ENCODE results near the gene NTHL1.
A peak's percentile ranks its signal among the peaks of the same experiment; 100 is the strongest.

The NTHL1 gene

DNA sequence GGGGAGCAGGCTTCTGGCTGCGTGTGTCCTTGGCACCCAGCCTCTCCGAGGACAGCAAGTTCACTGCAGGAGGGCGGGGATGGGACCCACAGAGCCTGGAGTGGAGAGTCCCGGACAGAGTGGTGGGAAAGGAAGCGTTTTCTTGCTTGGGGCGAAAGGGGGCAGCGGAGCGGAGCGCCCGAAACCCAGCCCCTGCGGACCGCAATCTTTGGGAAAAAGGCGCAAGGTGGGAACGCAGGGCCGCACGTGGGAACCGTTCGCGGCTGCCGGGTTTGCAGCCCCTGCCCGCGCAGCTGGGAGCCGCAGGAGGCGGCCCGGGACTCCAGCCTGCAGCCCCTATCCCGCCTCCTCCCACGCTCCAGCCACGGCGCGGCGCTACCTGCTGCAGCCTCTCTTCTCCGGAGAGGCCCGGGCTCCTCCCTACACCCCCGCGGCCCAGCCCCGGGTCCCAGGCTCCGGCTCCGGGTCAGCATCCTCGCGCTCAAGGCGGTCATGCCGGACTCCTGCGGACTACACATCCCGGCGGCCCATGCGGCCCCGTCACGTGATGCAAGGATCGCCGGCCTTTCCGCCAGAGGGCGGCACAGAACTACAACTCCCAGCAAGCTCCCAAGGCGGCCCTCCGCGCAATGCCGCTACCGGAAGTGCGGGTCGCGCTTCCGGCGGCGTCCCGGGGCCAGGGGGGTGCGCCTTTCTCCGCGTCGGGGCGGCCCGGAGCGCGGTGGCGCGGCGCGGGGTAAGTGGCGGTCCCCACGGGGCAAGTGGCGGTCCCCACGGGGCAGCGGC, at the start of gene NTHL1, which contains the start of gene TSC2:
Gene NTHL1 (minus strand): TSS at position 505 of the 786 bp plus-strand sequence. CDS start 11 bp downstream, at position 494.
Gene TSC2 (plus strand): TSS at position 656 of the 786 bp plus-strand sequence. CDS start 631 bp downstream, outside the sequence.
- peak; percentile 99 for DNase-seq
- in situ Hi-C loops (cut with MboI; ENCODE audit: low pct_unique_long_range_greater_than_20kb, low sequenced_read_pairs), result no loop called here

DNA sequence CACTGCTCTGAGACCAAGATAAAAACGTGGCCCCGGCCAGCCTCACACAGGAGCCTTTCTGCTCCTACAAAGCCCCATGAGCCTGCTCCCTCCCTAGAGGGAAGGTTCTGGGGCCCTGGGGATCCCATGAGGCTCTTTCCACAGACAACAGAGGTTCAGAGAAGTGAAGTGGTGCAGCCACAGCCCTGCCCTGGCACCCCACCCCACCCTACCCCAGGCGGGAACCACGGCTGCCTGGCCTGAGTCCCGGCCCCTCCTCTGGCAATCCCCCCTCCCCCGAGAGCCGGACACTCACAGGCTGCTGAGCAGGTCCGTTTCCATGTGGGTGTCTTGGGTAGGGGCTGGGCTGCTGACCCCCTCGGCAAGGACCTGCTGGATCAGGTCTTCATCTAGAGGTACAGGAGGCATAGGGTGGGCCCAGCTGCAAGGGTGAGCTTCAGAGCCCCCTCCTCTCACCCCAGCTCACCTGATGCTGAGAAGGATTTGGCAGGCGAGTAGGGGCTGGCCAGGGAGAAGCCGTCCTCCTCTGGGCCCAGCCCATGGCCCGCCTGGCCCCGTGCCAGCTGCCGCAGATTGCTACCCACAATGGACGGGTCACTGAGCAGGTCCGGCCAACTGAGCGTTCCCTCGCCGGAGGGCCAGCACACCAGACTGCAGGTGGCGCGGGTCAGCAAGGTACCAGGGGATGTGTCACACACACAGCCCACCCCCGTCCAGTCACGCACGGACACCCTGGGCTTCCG, 49.4 kb upstream of the NTHL1 start:
- no peak for DNase-seq
- in situ Hi-C loops (cut with MboI; ENCODE audit: low pct_unique_long_range_greater_than_20kb, low sequenced_read_pairs), result no loop called here

DNA sequence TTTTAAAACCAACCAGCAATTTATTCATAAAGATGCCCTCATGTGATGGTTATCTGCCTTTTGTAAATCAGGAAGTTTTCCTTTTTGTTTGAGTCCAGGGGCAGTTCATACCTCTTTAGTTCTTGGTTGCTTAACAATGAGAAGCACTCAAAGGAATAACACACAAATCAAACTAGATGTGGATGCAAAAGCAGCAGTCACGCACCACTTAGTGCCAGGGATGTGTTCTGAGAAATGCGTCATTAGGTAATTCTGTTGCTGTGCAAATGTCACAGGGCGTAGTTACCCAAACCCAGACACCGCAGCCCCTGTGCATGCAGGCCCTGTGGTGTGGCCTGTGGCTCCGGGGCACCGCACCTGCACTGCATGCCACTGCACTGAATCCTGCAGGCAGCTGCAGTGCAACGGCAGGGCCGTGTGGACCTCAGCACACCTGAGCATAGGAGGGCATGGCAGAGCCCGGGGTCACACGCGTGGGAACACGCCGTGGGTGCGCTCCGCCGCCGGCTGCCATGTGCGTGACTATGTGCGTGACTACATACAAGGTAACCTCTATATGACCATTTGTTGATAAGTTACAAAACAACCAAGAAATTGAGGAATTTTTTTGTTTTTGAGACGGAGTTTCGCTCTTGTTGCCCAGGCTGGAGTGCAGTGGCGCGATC, 48.4 kb upstream of the NTHL1 start:
- no peak for DNase-seq
- in situ Hi-C loops (cut with MboI; ENCODE audit: low pct_unique_long_range_greater_than_20kb, low sequenced_read_pairs), result no loop called here

DNA sequence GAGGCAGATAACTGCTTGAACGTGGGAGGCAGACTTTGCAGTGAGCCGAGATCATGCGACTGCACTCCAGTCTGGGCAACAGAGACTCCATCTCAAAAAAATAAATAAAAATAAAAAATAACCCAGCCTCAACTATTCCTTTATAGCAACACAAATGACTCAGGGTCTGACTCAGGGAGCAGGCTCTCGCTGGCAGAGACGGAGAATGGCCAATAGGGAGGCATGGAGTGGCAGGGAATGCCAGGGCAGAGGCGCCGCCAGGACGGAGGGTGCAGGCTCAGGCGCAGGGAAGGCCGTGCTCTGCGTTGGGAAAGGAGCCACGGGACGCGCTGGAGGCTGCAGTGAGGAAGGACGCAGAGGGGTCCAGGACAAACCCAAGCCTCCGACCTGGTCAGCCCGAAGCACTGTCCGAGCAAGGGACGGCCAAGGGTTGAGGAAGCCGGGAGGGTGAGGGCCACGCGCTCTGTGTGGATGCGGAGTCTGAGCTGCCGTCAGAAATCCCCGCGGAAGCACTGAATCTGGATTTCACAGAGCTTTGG, 47.8 kb upstream of the NTHL1 start:
- no peak for DNase-seq
- in situ Hi-C loops (cut with MboI; ENCODE audit: low pct_unique_long_range_greater_than_20kb, low sequenced_read_pairs), result no loop called here

DNA sequence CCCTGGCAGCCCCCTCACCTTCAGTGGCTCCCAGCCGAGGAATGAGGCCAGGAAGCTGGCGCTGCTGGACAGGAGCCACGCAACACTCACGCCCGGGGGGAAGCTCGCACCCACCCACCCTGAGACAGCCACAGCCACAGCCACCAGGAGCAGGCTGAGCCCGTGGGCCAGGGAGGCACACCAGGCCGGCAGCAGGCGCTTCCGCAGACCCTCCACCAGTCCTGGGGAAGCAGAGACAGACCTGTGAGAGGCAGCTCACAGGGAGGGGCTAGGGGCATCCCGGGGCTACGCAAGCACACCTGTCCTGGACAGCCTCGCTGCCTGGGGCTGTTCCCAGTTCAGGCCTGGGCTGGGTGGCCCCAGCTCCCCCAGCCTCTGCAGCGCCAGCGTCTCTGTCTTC, 46.2 kb upstream of the NTHL1 start:
- in situ Hi-C loops (cut with MboI; ENCODE audit: low pct_unique_long_range_greater_than_20kb, low sequenced_read_pairs), result no loop called here
- no peak for DNase-seq

DNA sequence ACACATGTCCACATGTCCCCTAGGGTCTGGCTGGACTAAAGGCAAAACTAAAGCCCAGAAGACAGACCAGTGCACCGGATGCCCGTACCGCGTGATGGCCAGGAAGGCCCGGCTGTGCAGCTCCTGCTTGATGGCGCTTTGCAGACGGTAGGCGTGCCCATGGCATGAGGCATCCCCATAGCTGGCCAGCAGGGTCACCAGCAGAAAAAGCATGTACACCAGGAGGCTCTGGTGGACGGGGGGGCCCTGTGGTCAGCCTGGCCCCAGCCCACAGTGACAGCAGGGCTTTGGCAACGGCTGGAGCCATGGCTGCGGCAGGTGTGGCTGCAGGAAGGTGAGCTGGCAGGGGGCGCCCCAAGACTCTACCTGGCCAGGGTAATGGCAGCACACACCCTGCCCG, 45.2 kb upstream of the NTHL1 start:
- in situ Hi-C loops (cut with MboI; ENCODE audit: low pct_unique_long_range_greater_than_20kb, low sequenced_read_pairs), result no loop called here
- no peak for DNase-seq

DNA sequence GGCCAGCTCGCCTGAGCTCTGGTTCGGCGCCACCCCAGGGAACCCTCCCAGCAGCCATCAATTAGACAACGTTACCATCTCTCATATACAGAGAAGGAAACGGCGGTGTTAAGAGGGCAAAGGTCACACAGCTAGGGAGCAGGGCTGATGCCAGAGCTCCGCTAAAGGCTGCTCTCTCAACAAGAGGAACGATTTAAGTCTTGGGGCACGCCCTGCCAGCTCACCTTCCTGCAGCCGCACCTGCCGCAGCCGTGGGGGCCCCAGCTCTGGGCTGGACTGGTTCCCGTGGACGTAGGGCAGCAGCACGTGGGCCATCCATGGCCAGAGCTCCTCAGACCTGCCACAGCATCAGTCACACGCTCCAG, 44.6 kb upstream of the NTHL1 start:
- in situ Hi-C loops (cut with MboI; ENCODE audit: low pct_unique_long_range_greater_than_20kb, low sequenced_read_pairs), result no loop called here

DNA sequence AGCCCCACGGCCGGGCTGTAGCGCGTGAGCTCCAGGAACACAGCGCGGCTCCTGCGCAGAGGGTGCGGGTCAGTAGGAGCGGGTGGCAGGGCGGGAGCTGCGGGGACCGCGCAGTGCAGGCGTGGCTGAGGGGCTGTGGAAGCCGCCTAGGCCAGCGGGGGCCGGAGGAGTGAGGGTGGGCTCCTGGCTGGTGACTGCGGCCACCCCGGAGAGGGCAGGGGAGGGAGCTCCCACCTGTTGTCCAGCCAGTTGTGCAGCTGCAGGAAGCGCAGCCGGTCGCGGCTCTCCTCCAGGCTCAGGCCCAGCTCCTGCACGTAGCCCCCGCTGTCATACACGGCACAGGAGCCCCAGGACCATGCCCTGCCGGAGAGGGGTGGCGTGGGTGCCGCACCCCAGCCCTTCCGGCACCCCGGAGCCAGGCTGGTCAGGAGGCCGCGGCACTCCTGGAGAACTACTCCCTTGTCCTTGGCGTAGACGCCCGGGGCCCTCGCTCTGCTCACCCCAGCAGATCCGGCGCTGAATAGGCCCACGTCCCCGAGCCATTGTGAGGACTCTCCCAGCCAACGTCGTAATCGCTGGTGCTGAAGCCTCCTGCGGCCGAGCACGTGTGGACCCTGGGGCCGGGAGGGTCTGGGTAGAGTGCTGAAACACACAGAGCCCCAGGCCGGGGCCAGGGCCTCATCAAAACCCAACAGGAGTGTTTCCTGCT, 44.1 kb upstream of the NTHL1 start:
- in situ Hi-C loops (cut with MboI; ENCODE audit: low pct_unique_long_range_greater_than_20kb, low sequenced_read_pairs), result no loop called here
- no peak for DNase-seq

More for the DNA sequence above, 44.6 kb upstream of the NTHL1 start:
- DNase-seq, result no peak

DNA sequence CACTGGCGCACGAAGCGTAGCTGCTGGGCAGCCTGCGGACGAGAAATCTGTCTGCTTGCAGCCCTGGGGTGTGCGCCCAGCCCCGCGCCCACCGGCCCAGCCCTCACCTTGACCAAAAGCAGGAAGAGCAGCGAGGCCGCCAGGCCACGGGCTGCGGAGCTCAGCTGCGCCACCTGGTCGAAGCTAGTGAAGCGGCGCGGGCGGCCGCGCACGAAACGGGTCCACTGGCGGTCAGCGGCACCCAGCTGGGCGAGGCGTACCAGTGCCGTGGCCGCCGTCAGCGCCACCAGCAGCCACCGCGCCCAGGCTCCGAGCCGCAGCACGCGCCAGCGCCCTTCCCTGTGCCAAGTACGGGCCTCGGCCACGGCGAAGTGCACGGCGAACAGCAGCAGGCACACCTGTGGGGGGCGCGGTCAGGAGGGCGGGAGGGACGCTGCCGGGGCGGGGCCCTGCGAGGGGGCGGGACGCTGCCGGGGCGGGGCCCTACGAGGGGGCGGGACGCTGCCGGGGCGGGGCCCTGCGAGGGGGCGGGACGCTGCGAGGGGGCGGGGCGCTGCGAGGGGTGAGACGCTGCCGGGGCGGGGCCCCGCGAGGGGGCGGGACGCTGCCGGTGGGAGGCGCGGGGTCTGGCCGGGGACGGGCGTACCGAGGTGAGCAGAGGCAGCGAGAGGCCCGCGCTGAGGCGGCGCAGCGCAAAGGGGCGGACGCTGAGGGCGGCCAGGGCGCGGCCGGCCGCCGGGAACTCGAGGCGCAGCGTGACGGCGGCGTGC, 43.3 kb upstream of the NTHL1 start:
- in situ Hi-C loops (cut with MboI; ENCODE audit: low pct_unique_long_range_greater_than_20kb, low sequenced_read_pairs), result no loop called here
- DNase-seq, result no peak

DNA sequence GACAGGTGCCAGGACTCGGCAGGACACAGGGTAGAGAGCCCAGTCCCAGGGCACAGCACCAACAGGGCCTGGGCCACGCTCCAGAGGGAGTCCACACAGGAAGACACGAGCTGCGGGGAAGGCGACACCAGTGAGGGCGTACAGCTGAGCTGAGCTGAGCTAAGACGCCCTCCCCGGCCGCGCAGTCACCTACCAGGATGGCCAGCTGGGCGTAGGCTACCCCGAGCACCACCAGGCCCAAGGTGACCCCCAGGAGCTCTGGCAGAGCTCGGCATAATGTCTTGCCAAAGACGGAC, 42.8 kb upstream of the NTHL1 start:
- in situ Hi-C loops (cut with MboI; ENCODE audit: low pct_unique_long_range_greater_than_20kb, low sequenced_read_pairs), result no loop called here
- DNase-seq, result no peak

DNA sequence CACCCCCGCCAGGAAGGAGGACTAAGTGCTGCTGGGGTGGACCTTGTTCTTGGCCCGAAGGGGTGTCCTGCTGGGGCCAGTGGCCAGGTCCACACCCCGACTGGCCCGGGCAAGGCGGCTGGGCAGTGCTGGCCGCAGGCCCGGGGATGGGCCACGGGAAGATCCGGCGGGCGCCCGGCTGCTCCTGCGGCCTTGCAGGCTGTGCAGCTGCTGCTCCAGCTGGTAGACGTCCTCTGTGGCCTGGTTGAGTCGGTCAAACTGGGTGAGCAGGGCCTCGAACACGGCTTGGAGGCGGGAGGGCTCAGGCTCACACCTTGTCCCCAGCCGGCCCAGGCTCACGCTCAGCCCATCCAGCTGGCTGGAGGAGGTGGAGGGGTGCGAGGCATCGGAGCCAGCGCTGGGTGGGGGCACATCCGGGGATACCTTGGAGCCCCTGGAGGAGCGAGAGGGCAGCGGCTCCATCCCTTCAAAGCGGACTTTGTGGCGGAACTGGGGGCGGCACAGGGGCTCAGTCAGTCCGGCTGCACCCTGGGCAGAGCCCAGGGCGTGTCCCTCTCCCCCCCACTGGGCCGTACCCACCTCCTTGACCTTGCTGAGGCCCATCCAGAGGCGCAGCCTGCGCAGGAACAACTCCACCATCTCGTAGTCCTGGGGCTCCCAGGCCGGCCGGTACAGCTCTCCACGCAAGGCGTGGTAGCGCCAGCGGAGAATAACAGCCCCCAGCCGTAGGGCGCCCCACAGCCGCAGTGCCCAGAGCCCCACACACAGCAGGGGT, 42.3 kb upstream of the NTHL1 start:
- DNase-seq, result no peak
- in situ Hi-C loops (cut with MboI; ENCODE audit: low pct_unique_long_range_greater_than_20kb, low sequenced_read_pairs), result no loop called here

DNA sequence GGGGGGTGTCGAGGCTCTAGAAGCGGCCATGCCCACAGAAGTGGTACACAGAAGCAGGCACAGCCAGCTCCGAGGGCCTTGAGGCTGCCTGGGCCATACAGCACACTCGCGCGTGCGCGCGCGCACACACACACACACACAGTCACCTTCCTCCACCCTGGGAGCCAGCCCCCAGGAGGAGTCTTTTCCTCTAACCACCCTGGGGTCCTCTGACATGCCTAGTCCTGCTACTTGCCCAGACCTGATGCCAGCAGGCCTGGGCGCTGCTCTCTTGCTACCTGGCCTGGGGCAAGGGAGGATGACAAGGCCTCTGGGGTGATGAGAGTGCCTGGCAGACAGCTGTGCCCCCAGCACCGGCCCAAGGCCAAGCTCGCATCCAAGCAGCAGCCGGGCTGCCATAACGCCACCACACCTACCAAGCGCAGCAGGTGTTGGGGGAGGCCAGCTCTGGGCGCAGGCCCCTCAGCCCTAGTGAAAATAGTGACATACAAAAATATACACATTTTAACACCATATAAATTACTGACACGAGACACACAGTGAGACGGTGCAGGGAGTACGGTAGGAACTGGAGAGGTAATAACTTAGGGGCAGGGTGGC, 41.2 kb upstream of the NTHL1 start:
- in situ Hi-C loops (cut with MboI; ENCODE audit: low pct_unique_long_range_greater_than_20kb, low sequenced_read_pairs), result no loop called here

DNA sequence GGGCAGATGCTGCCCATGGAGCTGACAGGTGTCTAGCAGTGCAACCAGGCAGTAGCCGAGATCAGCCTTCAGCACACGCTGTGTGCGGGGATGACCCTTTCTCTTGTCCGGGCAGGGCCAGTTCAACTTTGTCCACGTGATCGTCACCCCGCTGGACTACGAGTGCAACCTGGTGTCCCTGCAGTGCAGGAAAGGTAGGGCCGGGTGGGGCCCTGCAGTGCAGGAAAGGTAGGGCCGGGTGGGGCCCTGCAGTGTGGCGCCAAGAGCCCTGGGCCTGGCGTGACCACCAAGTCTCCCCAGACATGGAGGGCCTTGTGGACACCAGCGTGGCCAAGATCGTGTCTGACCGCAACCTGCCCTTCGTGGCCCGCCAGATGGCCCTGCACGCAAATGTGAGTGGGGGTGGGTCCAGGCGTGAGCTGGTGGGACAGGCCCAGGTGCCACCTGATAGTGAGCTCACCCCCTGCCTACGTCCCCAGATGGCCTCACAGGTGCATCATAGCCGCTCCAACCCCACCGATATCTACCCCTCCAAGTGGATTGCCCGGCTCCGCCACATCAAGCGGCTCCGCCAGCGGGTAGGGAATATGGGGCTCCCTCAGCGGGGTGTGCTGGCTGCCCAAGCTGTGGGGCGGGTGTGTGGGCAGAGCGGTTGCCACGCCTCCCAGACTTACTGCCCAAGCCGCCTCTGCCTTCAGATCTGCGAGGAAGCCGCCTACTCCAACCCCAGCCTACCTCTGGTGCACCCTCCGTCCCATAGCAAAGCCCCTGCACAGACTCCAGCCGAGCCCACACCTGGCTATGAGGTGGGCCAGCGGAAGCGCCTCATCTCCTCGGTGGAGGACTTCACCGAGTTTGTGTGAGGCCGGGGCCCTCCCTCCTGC, 40.4 kb upstream of the NTHL1 start:
- DNase-seq, result no peak
- in situ Hi-C loops (cut with MboI; ENCODE audit: low pct_unique_long_range_greater_than_20kb, low sequenced_read_pairs), result no loop called here

More for the DNA sequence above, 41.2 kb upstream of the NTHL1 start:
- DNase-seq, result no peak

DNA sequence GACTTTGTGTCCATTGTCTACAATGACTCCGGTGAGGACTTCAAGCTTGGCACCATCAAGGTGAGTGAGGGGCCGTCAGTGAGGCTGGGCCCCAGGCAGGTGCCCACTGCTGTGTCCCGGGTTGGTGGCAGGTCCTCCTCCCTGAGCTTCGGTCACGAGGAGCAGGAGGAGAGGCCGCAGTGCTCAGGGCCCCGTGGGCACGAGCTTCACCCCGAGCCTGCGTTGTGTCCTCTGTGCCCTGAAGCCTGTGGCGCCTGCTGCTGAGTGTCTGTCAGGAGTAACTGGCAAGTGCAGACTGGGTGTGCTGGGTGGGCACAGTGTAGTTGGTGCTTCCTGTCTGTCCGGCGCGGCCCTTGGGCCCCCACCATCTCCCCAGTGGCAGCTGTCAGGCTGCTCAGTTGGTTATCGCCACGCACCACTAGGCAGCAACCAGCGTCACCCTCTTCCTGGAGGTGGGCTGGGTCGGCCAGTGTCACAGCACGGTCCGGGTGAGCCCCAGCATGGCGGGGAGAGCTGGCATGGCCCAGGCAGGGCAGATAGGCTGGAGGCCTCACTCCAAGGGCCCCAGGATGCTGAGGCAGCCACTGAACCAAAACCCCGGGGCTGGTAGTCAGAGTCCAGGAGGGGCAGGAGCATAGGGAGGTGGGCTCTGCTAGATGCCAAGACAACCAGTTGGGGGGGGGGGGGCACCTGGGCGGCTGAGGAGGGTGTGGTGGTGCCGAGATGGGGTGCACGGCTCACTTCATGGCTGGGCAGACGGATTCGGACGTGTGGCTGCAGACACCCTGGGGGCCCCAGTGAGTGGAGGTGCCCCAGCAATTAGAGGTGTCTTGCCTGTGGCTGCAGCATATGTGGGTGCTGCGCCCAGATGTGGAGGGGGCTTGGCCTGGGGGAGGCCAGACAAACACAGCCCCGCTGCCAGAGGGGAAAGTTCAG, 39.4 kb upstream of the NTHL1 start:
- DNase-seq, result no peak
- in situ Hi-C loops (cut with MboI; ENCODE audit: low pct_unique_long_range_greater_than_20kb, low sequenced_read_pairs), result no loop called here

DNA sequence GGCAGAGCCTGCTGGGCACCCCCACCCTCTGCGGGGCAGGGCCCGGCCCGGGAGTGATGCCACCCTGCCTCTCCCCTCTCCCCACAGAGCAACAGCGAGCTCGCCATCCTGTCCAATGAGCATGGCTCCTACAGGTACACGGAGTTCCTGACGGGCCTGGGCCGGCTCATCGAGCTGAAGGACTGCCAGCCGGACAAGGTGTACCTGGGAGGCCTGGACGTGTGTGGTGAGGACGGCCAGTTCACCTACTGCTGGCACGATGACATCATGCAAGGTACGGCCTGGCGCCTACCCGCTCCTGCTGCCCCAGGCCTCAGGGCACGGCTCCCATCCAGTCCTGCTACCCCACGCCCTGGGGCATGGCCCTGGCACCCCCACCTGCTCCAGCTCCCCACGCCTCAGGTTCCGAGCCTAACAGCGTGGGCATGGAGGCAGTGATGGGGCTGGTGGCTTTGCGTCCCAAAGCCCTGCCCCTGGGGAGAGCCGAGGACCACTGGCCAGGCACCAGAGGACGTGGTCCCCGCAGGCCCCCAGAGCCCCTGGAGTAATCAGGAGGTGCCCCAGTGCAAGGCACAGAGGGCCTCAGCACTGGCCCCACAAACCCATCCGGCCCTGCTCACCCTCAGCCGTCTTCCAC, 38.6 kb upstream of the NTHL1 start:
- no peak for DNase-seq
- in situ Hi-C loops (cut with MboI; ENCODE audit: low pct_unique_long_range_greater_than_20kb, low sequenced_read_pairs), result no loop called here

Measured in KBM-7 (cell line).